Inflammatory macrophage treated with lipopolysaccharide for 1 hour (primary cell): Measurements from ENCODE around the gene AKAP13.

Source experiments
- DNase-seq, 2 donors: peaks; one replicate each; pipeline ENCODE4 v3.0.0-alpha.2; 2020 to 2022

AKAP13 gene

GRCh38 chr15:85504749-85505676 is 124.6 kb downstream of the AKAP13 start:
- peak; percentile 55 to 83 for DNase-seq

GRCh38 chr15:85507114-85507513 is 126.7 kb downstream of the AKAP13 start:
- no peak for DNase-seq

- no peak for DNase-seq
These were observed 129.6 kb downstream of the AKAP13 start for GRCh38 chr15:85509973-85510372.

- DNase-seq = no peak
These were observed 134.0 kb downstream of the AKAP13 start for GRCh38 chr15:85514413-85514812.

- no peak for DNase-seq
These were observed 134.8 kb downstream of the AKAP13 start for GRCh38 chr15:85515212-85515611.

DNA sequence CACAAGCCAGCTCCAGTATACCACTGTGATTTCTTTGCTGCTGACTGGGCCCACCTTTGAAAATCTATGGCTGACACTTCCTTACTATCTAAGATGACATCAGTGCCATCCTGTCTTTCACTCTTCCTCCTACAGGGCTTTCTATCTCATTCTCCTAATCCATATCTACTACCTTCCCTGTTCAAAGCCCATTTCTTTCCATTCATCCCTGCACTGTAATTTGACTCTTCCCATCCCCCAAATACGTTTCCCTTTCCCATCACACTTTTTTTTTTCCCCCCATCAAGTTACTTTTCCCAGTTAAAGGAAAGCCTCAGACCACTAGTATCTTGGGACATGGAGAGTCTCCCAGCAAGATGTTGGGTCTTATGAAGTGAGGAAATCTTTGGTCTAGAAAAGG is 136.7 kb downstream of the AKAP13 start:
- DNase-seq = no peak

DNA sequence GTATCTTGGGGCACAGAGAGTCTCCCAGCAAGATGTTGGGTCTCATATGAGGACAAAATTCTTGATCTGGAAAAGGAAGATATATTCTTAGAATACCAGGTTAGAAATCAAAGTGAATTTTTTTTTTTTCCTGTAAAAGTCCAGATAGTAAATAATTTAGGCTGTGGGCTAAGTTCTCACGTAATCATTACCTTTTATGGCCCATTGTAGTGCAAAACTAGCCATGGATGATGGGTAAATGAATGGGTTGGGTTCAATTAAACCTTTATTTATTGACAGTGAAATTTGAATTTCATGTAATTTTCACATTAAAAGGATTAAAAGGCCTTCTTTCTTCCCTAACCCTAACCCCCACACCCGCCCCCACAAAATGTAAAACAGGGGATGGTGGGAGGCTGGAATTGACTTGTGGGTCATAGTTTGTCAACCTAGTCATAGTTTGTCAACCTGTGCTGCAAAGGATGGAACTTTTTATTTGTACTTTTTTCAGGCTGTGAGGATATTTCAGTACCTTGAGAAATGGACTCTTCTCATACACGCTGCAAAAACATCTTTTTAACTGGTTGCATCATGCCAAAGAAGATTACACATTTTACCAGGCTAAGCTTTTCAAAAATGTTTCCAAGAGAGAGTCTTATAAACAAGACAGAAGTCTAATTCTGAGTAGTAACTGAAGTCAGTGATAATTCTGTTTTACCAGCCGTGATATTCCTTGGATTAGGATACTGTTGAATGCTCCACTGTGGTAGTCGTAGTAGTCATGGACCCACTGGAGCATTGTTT is 138.8 kb downstream of the AKAP13 start:
- DNase-seq = no peak

GRCh38 chr15:85520650-85521049 is 140.2 kb downstream of the AKAP13 start:
- no peak for DNase-seq

- no peak for DNase-seq
These were observed 143.1 kb downstream of the AKAP13 start for GRCh38 chr15:85523530-85523929.

DNA sequence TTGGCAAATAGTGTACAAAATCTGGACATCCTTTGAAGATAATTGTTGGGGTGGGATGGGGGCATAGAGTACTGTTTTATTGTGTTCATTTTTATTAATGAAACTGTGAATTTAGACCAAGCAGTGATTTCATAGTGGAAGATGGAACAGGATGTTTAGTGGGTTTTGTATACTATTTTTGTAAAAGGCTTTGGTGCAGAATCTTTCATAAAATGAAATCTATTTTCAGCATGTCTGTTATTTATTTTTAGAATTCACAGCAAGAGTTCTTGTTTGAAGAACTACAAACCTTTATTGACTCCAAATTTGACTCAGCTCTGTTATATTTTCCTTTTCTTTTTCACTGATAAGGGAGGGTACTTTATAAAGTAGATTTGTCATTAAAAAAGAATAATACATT is 145.4 kb downstream of the AKAP13 start:
- no peak for DNase-seq

- DNase-seq = no peak
These were observed 147.5 kb downstream of the AKAP13 start for GRCh38 chr15:85527895-85528294.

- no peak for DNase-seq
These were observed 149.7 kb downstream of the AKAP13 start for GRCh38 chr15:85530079-85530478.

DNA sequence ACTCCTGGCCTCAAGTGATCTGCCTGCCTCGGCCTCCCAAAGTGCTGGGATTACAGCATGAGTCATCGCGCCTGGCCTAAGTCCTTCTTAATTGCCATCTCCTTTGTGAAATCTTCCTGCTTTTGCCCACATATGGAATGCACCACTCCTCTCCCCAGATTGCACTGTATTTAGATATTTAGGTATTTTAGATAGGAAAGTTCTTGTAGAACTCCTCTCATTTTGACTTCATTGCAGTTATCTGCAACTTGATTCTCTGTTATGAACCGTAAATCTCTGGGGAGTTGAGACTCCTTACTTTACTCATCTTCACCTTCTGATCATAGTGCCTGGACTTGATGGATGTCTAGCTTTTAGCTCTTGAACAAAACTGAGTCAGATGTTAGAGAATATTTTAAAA is 150.7 kb downstream of the AKAP13 start:
- DNase-seq = no peak

- no peak for DNase-seq
These were observed 152.3 kb downstream of the AKAP13 start for GRCh38 chr15:85532689-85533088.

DNA sequence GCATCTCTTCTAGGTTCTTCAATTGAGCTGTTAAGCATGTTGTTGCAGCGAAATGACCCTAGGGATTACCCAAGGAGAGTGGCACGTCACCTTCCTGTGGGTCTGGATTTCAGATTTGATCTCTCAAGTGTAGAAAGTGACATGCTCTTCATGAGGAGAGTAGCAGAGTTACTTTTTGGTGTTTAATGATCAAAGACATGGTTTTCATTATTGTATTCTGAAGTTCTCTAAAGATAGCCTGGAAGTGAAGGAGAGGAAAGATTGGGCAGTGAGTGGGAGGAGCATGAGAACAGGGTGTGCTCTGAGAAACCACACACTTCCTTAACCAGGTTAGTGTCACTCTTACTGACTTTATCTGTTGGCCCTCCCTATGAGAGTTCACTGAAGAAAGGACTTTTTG is 153.6 kb downstream of the AKAP13 start:
- DNase-seq = peak; percentile 54

DNA sequence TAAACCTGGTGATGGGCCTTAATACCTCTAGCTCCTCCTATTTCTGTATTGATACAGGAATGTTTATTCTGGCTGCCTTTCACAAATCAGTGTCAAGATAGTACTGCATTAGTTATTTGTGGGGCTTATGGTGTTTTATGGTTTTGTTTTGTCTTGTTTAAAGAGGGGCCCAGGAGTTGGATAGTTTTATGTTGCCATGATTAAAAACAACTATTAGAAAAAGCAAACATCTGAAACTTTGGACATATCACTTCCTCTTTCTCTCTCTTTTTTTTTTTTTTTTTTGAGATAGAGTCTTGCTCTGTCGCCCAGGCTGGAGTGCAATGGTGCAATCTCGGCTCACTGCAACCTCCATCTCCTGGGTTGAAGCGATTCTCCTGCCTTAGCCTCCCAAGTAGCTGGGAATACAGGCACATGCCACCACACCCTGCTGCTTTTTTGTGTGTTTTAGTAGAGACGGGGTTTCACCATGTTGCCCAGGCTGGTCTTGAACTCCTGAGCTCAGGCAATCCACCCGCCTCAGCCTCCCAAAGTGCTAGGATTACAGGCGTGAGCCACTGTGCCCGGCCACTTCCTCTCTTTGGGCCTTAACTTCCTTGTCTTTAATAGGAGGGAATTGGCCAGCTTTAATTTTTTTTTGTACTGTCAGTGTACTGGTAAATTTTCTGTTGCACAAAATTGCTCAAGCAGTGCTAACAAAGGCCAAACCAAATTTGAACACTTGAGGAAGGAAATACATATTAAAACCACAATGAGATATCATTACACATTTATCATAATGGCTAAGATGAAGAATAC is 155.3 kb downstream of the AKAP13 start:
- peak; percentile 69 to 73 for DNase-seq

DNA sequence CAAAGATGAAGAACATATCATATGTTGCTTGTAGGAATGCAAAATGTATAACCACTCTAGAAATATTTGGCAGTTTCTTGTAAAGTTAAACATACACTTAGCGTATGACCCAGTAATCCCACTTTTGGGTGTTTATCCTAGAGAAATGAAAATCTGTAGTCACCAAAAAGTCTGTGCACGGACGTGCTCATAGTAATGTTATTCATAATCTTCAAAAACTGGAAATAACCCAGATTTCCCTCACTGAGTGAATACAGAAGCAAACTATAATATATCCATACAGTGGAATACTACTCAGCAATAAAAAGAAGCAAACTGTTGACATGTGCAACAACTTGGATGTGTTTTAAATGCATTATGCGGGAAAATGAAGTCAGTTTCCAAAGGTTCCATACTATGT is 155.9 kb downstream of the AKAP13 start:
- no peak for DNase-seq

DNA sequence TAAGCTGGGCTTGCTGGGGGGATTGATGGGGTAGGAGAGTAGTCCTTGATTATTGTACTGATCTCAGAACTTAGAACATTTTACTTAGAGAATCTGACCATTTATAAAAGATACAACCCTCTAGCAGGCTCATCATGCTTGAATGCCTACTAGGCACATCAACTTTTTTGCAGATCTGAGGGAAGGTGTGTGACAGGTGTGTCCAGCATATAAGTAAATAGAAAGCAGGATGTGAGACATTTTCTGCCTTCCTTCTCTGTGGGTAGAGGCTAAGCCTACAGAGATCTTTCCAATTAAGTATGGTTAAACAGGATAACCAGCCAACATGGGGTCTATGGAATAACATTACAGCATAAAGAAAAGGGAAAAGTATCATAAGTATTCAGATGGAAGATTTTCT is 159.1 kb downstream of the AKAP13 start:
- no peak for DNase-seq

DNA sequence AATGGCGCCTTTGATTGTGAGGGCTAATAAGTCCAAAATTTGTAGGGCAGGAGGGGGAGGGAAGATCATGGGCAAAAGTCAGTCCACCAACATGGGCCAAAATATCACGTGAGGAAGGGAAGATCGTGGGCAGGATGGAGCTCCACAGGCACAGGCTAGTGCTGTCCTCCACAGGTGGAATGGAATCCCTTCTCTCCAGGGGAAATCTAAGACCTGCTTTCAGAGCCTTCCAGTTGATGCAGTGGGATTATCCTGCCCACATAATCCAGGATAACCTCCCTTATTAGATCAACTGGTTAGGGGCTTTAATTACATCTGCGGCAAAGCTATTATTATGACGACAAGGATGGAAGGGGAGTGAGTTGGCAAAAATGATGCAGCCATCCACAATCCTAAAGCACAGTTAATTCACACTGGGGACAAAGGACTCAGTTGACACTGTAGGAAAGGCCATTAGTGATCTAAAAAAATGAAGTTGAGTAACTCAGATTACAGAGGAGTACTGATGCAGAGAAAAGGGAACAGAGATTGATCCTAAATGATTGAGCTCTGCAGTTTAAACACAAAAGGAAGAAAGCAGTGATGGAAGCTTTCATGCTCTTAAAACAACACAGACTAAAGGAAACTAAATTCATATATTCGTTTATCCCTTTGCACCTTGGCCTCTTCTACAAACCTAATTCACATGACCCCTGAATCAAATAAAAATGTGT is 159.8 kb downstream of the AKAP13 start:
- peak in 1 of 2 donors; percentile 52 for DNase-seq

- no peak for DNase-seq
These were observed 161.3 kb downstream of the AKAP13 start for GRCh38 chr15:85541744-85542143.

DNA sequence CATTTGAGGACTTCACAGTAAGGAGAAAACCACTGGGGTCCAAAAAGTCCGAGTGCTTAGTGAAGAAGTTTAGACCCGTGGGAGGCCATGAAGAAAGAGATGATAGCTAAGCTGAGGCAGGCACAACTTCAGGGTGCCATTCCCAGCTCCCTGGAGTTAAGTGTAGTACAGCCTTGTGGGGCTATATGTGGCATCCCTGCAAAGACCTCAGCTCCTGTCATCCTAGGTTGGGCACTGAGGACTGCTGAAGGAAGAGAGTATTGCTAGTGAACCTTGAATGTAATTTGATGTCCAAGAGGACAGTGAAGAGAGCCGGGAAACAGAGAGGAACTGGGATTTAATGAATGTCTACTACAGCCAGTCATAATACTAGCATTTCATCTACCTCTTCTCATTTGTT is 162.1 kb downstream of the AKAP13 start:
- no peak for DNase-seq

- DNase-seq = no peak
These were observed 162.5 kb downstream of the AKAP13 start for GRCh38 chr15:85542895-85543331.
